ENCODE measurements around the gene CYFIP1.

Gene CYFIP1

DNA sequence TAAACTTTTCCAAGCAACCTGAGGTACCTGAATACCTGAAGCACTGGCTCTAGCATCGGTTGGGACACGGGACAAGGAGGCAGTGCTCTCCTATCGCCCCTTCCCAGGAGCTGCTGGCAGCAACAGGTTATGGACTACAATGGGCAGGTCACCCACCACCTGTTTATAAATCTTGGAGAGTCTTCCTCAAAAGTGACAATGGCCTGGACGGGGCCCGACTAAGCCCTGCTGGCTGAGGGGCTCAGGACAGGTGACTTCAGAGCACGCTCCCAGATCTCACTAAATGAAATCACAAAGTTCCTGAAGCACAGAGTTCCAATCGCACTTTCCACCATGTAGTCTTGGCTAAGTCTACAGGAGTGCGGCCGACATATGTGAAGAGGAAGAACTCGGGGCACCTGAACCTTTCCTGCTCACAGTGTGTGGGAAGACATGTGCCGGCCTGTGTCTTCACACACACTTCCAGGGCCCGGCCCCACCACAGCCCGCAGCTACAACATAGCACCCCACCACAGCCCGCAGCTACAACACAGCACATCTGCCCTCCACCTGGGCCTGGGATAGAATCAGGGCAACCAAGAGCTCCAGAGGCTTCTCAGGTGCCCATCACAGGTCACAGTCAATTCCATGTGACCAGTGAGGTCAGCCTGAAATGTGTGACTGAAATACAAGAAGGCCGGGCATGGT is 12.9 kb downstream of the CYFIP1 start:
- DNase-seq: no peak

DNA sequence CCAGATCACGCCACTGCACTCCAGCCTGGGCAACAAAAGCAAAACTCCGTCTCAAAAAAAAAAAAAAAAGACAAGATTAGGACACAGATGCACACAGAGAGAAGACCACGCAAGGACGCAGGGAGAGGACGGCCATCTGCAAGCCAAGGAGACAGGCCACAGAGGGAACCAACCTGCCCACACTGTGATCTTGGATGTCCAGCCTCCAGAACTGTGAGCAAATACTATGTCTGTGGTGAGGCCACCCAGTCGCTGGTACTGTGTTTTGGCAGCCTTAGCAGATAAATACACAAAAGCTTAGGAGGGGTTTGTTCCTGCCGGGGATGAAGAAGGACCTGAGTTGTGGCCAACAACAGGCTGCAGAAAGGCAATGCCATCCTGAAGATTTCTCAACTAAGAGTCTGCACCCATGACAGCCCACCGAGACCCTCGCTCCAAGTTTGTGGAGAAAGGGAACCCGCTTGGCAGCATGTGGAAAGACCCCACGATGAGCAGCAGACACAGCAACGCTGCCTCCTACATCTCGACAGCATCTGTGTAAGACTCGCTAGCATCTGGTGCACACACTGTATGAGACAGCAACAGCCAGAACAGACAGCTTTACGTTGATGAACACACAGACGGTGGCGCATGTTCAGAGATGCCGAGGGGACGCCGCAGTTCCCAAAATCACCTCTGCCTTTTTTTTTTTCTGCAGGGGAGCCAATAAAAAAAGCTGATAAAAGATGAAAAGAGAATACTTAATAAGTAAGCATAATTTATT is 13.7 kb downstream of the CYFIP1 start:
- DNase-seq: no peak

DNA sequence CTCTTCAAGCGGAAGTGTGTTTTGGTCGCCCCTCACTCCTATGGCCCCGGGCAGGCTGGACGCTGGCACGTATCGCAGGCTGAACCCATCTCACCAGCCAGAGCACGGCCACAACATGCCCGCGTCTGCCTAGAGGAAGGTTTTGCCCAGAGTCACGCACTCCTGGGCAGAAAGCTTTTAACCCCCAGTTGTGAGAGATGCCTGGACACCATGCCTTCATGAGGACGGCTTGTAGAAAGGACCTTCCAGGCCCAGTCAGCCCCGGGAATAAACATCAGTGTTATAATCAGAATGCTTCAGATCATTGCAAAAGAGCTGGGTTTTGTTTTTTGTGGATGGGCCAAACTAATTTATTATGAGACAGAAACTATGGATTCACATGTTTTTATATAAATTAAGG is 16.5 kb downstream of the CYFIP1 start:
- no peak for DNase-seq

DNA sequence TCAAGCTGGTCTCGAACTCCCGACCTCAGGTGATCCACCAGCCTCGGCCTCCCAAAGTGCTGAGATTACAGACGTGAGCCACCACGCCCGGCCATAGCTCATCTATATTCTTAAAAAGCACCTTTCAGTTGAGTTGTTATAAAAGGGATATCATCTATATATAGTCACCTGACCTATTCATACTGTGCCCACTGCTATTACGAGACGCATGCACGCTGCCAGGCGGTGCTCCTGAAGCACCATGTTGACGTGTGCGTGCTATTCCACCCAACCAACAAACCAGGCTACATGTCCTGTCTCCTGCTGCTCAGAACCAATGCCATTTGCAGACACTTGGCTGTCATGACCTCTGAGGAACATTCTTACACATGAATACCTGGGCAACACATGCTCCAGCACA is 17.6 kb downstream of the CYFIP1 start:
- no peak for DNase-seq

DNA sequence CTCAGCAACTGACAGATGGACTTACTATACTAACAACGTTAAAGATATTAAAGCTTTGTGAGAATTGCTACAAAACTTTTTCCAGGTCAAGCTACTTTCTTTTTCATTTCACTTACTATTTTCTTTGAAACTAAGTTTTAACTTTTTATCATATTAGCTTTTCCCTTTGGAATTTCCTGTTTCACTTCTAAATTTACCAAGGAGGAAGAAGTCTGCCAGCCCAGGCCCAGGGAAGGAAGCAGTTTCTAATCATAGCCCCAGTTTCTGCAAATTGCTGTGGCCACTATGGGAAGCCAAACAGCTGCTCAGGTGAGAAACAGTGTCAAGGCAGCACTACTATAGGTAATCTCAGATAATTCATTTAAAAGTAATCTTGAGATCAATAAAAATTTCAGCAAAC is 18.4 kb downstream of the CYFIP1 start:
- no peak for DNase-seq

DNA sequence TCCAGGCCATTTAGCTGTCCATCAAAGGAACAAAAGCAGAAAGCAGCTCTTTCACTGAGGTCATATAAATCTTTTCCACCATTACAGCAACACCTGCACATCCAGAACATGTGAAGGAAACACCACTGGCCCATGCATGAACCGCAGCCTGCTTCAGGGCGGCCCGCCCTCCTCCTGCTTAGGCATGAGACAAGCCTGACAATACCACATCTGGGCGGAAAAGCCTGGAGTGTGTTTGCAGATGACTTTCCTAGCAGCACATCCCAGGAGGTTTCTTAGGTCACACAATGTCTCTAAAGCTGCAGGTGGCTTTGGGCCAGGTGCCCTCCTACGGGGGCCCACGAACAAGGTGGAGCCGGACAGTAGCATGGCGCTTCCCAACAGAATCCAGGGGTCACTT is 19.6 kb downstream of the CYFIP1 start:
- DNase-seq: peak; percentile 15

DNA sequence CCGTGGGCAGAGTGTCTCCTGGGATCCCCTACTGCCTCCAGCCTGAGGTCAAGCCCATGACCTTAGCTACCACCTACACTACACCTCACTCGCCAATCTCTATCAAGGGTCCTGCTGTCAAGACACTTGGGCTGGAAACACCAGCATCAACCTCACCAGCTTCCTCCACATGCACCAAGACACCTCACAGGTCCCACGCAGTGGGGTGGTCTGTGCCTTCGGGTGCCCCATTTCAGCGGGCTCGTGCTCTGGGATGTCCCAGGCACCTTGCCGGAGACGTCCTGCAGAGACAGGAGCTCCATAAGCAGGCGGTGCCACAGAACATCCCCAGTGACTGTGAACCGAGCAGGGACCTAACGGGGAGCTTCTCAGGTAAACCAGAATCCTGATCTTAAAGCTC is 20.0 kb downstream of the CYFIP1 start:
- DNase-seq: no peak

DNA sequence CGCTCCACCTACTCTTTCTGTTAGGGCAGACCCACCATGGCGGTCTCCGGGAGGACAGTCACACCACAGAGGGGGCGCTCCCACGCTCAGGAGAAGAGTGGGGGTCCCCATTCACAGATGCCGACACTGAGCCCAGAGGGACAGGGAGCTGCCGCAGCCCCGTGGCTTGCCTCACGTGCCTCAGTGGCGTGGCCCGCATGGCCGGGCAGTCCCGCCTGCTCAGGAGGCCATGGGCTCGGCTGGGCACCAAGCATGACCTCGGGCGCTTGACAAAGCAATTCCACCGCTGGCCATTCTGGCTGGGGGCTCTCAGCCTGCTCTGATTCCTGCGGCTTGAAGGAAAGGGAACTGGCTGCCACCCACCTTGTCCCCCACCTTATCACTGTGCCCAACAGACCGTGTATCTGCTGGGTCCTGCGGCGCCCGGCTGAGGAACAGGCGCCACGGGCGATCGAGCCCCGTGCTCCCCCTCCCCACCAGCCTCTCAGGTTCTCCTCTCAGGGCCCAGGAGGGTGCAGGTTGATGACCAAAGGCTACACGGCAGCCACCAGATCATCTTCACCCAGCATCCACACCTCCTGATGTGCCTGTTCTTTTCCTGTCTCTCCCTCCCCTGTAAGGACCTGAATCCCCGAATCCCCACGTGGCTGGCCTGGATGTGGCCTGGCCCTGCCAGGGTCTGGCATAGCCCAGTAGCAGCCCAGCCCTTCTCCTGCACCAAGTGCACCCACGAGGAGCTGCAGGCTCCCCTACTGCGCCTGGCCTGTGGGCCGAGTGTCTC is 20.7 kb downstream of the CYFIP1 start:
- no peak for DNase-seq

DNA sequence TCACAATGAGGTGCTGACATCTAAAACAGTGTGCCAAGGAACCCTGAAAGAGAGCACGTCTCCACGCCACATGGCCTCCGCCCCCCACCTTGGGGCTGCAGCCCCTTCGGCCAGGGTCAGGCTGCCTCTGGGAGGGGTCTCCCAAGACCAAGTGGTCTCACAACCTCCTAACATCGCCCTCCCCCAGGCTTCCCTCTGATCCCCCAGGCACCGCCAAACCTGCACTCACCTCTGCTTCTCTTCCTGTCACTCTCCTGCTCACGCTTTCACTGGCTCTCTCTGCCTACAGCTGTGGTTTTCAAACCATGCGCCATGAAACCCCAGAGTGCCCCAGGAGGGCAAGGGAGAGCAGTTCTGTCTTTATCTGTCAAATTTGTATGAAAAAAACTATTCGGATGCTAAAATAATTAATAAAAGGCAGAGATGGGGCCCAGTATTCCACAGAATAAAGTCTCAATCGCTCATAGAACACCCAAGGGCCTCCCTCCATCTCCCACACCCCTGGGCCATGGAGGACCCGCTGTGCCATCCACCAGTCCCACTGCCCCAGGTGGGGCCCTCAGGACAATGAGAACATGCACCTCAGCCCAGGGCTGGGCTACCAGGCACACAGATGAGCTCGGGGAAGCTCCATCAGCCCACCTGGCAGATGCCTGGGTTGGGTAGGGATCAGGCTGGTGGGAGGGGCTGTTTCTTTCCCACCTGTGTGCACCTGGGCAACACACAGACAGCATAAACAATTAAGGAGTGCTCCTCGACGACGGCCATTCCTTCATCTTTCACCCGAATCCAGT is 21.5 kb downstream of the CYFIP1 start:
- no peak for DNase-seq

DNA sequence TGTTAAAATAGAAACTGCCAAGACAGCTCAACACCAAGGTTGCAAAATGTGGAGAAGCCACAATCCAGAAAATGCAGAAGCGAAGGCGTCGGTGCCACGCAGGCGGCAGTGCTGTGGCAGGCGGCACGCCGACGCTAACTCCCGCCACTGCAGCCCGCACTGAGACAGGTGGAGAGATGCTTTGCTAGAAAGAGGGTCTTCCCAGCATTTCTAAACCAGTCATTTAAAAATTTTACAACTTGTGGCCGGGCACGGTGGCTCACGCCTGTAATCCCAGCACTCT is 23.2 kb downstream of the CYFIP1 start:
- no peak for DNase-seq

DNA sequence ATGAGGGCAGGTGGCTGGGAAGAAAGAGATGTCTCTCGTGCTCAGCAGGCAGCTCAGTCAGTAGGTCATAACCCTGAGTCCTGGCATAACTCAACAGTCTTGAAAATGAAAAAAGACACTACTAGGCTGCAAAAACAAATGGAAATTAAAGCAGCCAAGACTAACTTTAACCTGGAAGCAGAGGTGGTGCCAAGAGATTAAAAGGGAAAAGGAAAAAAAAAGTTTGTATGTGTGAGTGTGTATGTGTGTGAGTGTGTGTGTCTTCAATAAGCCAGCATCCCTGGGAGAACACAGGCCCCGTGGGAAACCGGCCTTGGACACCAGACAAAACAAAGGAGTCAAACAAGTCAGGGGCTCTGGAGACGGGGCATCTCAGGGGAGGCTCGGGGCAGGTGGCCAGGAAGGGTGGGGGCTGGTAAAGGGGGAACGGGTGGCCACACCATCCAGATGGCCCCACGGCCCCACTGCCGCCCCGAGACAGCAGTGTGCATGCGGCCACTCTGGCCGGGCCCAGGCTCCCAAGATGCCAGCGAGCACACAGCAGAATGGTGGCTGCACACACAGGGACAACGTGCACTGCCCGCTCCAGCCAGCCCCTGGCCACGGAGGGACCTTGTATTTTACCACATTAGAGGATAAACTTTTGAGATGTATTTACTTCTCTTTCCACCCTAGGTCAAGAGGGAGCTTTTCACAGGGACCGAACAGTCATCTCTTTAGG is 23.8 kb downstream of the CYFIP1 start:
- DNase-seq: peak; percentile 6

DNA sequence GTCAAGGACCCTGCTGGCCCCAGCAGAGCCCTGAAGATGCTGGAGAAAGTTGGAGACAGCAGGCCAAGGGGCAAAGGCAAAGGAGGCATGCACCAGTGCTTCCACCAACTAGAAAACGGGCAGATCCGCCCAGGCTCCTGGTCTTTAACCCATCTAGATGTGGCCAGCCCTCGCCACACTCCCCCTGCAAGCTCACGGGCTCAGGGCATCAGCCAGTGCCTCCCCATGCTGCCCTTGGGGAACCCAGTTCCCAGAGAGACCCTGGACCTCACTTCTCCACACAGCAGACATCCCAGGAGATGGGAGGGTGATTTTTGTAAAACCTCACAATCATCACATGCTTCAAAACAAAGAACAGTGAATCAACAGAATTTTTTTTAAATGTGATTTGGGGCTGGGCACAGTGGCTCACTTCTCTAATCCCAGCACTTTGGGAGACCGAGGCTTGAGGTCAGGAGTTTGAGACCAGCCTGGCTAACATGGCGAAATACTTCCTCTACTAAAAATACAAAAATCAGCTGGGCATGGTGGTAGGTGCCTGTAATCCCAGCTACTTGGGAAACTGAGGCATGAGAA is 24.5 kb downstream of the CYFIP1 start:
- no peak for DNase-seq

DNA sequence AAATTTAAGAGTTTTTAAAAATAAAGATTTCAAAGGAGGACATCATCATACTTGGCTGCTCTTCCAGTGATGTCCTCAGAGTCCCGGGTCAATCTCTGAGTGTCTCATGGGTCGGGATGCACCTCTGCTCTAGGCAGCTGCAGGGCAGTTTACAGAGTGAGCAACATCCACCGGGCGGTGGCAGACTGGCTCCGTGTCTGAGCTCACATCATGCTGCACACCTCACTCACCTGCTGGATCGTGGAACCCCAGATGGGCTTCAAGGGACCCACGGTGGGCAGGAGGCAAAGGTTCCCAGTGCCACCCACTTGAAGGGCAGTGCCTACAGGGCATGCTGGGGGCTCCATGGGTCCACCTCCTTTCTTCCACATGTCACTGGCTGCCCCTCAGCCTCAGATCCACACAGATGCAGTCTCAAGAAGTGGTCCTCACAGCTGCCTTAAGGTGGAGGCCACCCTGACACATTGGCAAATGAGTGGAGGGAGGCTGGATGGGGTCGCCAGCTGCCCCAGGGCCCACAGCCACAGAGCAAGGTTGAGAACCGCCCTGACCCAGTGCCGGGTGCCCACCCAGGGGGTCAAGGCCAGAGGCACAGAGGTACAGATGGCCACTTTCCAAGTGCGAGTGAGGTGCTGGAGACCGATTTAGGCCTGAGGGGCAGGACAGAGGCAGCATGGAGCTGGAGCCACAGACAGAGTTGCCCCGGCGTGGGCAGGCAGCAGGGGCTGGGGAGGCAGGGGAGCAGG is 25.2 kb downstream of the CYFIP1 start:
- no peak for DNase-seq

DNA sequence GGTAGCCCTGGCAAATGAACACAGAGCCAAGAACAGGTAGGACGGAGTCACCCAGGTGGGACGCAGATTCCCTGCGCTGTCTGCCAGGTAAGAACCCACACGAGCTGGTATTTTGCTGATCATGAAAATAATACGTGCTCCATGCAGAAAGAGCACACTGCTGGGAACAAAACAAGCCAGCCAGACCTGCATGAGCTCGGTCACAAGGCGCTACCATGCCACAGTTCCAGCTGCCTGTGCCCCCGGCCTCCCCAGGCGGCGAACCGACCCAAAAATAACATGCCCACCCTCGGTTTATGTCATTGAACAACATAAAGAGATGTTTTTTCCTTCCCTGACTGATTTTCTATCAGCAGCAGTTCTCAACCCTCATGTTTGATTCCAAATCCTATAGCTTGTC is 25.8 kb downstream of the CYFIP1 start:
- no peak for DNase-seq

DNA sequence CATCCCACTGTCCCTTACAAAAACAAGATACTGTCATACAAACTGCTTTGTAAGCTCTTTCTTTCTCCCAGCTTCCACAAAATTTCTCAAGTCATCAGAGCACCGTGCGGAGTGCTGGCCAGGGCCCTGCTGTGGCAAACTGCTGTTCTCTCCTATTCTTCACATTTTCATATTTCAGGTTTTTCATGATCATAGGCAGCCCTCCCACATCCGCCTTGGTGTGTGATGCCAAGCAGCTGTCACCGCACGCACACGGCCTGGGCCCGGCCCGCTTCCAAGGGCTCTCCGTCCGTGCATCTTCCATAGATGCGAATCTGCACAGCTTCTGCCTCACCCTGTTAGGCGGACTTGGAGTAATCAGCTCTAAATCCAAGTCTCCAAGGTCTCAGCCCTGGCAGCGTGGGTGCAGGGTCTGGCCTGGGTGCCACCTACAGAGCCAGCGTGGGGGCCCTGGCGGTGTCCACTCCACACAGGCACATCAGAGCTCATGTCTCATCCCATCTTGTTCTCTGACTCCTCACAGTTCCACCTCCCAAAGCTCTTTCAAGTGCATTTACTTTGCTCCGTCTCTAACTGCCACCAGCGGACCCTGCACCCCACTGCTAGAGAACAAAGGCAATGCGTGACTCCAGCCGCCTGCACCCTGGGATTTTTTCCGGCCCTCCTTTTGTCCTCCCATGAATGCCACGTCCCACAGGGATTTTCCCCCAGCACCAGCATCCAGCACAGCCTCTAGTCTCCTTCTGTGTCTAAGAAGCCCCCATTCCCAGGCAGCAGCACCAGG is 27.2 kb downstream of the CYFIP1 start:
- peak; percentile 86 for DNase-seq

DNA sequence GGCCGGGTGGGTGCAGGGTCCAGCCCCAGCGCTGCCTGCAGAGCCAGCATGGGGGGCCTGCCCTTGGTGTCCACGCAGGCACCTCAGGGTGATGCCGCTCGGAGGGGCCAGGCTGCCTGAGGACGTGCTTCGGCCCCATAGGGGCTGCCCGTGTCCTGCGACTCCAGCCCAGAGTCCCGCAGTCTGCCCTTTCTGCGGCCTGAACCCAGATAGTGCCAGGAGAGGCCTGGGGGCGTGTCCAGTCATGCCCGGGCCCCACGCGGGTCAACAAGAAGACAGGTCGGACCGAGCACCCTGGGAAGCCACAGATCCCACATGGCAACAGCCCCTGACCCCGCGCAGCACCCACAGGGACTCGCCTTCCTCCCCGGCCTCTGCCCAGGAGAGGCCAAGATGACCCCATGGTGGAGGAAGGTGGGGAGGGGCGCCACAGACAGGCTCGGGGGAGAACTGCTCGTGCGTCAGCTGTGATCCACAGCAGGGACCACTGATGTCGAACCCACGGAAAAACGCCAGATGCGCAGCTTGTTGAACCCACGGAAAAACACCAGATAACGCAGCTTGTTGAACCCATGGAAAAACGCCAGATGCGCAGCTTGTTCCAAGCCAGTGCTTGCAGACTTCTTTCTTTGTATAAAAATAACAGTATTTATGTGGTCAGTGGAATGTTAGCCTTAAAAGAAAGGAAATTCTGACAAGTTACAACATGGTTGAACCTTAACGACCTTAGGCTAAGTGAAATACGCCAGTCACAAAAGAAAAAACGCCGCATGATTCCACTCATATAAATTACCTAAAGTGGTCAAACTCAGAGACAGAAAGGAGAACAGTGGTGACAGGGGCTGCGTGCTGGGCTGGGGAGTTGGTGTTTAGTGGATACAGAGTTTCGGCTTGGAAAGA is 28.5 kb downstream of the CYFIP1 start:
- no peak for DNase-seq

DNA sequence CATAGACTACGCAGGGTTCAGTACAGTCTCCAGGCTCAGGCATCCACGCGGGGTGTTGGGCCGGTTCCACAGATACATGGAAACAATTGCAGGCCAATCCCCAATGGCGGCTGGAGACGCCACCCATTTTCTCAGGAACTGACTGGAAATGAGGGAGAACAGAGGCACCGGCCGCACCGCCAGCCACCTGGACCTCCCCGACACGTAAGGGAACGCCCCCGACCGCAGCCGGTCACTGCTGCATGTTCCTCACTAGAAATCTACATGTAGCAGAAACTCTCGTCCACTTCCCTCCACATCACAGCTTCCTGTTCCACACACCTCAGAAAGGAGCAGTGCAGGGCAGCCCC is 29.2 kb downstream of the CYFIP1 start:
- DNase-seq: no peak

DNA sequence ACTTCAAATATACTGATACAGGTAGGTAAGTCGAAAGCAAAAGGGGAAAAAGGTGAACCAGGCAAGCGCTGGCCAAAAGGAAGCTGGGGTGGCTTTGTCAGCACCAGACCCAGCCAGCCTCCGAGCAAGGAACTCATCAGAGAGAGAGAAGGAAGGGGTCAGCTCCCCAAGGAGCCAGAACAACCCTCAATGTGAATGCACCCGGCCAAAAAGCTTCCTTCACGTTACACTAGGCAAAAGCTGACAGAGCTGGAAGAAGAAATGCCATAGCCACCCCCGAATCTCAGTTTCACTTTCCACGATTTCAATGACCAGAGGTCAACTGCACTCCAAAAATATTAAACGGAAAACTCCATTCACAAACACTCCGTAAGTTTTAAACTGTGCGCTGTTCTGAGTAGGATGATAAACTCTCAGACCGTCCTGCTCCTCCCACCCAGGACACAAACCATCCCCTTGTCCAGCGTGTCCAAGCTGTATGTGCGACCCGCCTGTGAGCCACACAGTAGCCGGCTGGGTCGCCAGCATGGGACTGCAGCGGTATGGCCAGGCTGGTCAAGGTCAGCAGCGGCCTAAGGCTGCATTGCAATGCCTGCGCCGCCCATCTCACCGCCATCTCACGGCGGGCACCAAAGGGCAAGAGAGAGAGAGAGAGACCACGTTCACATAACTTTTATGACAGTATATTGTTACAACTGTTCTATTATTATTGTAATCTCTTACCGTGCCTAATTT is 29.7 kb downstream of the CYFIP1 start:
- DNase-seq: peak; percentile 4

DNA sequence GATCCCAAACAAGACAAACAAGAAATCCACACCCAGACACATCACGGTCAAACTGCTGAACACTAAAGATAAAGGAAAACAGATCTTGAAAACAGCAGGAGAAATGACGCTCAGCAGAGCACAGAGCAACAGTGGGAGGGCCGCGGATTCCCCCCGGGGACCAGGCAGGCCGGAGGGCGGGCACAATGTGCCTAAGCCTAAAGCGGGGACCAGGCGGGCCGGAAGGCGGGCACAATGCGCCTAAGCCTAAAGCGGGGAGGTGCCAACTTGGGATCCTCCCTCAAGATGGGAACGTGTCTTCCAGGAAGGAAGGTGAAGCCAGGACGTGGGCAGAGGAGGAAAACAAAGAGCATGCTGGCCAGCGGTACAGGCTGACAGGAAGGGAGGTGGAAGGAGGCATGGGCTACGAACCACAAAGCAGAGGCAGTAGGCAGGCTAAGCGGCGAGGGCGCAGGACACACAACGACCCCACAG is 31.1 kb downstream of the CYFIP1 start:
- DNase-seq: peak; percentile 98

All from NCI-H69 (cell line).